GM20000 (cell line): ENCODE data around the gene MTA3.
"Not testable (repeated sequence)": the region's sequence is repeated elsewhere in the genome, so short reads cannot be mapped to it uniquely, and the experiment has no call there.

Experiments used
- DNase-seq: peaks from one replicate; pipeline ENCODE4 v3.0.0; 2012; ENCODE audit warnings: low spot score
- TF ChIP-seq, protein P1 (sequence below): IDR thresholded peaks from 2 replicates; pipeline ENCODE4 v1.5.1; 2012; ENCODE audit warnings: mild to moderate bottlenecking, control low read depth; ENCODE audit errors: extremely low read depth, missing control alignments

Gene MTA3

DNA sequence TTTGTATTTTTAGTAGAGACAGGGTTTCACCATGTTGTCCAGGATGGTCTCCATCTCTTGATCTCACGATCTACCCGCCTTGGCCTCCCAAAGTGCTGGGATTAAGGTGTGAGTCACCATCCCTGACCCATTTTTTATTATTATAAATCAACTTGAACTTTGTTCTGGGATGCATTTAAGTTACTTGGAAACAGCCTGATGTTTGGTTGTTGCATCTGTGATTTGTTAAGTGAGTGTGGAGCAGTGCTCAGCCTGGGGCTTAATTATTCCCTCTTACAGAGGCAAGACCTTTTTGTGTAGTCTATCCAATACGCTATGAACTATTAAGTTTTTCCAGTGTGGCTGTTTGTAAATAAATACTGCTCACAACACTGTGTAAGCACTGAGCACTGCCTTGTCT is 32.6 kb downstream of the MTA3 start:
- TF ChIP-seq, protein P1, sequence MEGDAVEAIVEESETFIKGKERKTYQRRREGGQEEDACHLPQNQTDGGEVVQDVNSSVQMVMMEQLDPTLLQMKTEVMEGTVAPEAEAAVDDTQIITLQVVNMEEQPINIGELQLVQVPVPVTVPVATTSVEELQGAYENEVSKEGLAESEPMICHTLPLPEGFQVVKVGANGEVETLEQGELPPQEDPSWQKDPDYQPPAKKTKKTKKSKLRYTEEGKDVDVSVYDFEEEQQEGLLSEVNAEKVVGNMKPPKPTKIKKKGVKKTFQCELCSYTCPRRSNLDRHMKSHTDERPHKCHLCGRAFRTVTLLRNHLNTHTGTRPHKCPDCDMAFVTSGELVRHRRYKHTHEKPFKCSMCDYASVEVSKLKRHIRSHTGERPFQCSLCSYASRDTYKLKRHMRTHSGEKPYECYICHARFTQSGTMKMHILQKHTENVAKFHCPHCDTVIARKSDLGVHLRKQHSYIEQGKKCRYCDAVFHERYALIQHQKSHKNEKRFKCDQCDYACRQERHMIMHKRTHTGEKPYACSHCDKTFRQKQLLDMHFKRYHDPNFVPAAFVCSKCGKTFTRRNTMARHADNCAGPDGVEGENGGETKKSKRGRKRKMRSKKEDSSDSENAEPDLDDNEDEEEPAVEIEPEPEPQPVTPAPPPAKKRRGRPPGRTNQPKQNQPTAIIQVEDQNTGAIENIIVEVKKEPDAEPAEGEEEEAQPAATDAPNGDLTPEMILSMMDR, result no peak

DNA sequence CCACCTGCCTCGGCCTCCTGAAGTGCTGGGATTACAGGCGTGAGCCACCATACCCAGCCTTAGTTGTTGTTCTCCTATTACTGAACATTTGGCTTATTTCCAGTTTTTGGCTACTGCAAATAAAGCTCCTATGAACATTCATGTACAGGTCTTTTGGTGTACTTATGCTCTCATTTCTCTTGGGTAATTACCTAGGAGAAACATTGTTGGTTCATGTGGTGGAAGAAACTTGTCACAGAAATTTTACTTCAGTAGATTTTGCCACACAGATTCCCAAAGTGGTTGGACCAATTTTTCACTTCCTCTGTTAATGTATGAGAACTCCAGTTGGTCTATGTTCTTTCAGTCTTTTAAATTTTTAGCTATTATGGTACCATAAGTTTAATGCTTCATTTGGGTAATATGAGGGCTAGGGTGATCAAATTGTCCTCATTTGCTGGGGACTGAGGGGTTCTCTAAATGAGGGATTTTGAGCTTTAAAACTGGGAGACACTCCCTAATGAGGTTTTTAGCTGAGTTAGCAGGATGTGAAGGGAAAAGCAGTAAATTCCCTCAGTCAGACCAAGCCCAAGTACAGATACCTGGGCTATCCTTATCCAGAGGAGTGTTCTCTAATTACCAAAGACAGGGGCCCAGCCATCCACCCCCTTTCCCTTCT is 33.9 kb downstream of the MTA3 start:
- DNase-seq, result no peak
- TF ChIP-seq, protein P1, result no peak

More for the DNA sequence above, 32.6 kb downstream of the MTA3 start:
- no peak for DNase-seq

DNA sequence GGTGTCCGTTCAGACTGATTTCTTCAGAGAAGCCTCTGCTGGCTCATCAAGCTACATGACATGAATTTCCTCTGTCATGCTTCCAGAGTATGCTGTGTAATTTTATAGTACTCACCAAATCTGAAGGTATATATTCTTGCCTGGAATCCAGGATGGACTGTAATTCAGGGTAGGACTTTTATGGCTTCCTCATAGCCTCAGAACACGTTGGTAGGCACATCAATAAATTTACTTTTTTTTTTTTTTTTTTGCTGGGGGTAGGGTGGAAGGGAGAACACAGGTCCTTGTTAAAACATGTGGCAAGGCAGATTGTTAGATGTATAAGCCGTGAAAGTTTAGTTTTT is 34.4 kb downstream of the MTA3 start:
- TF ChIP-seq, protein P1, result no peak
- no peak for DNase-seq

DNA sequence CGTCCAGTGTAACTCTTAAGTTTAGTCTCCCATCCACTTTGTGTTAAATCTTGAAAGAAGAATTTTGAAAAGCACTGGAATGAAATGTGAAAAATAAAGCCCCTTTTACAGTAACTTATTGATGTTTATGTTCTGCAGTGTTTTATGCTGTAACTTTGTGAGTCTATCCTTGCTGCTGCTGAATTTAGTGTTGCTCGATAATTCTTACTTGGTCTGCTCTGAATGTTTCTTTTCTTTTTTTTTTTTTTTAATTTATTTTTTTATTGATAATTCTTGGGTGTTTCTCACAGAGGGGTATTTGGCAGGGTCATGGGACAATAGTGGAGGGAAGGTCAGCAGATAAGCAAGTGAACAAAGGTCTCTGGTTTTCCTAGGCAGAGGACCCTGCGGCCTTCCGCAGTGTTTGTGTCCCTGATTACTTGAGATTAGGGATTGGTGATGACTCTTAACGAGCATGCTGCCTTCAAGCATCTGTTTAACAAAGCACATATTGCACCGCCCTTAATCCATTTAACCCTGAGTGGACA is 36.0 kb downstream of the MTA3 start:
- DNase-seq, result not testable (repeated sequence)

DNA sequence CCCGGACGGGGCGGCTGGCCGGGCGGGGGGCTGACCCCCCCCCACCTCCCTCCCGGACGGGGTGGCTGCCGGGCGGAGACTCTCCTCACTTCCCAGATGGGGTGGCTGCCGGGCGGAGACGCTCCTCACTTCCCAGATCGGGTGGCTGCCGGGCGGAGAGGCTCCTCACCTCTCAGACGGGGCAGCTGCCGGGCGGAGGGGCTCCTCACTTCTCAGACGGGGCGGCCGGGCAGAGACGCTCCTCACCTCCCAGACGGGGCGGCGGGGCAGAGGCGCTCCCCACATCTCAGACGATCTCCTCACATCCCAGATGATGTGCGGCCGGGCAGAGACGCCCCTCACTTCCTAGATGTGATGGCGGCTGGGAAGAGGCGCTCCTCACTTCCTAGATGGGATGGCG is 37.7 kb downstream of the MTA3 start:
- not testable (repeated sequence) for DNase-seq

DNA sequence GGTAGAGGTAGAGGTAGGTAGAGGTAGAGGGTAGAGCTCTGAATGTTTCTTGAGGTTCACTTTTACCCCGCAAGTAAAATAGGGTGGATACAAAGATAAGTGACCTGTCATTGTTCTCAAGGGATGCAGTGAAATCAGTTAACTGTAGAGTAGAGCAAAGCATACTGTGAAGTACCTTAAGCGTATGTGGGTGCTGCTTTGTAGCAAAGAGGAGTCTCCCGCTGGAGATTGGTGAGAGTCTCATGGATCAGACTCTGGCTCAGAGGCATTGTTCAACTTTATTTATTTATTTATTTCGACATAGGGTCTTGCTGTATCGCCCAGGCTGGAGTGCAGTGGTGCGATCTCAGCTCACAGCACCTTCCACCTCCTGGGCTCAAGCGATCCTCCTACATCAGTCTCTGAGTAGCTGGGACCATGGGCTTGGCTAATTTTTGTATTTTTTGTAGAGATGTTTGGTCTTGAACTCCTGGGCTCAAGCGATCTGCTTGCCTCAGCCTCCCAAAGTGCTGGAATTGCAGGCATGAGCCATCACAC is 38.7 kb downstream of the MTA3 start:
- DNase-seq, result no peak
- TF ChIP-seq, protein P1, result no peak

DNA sequence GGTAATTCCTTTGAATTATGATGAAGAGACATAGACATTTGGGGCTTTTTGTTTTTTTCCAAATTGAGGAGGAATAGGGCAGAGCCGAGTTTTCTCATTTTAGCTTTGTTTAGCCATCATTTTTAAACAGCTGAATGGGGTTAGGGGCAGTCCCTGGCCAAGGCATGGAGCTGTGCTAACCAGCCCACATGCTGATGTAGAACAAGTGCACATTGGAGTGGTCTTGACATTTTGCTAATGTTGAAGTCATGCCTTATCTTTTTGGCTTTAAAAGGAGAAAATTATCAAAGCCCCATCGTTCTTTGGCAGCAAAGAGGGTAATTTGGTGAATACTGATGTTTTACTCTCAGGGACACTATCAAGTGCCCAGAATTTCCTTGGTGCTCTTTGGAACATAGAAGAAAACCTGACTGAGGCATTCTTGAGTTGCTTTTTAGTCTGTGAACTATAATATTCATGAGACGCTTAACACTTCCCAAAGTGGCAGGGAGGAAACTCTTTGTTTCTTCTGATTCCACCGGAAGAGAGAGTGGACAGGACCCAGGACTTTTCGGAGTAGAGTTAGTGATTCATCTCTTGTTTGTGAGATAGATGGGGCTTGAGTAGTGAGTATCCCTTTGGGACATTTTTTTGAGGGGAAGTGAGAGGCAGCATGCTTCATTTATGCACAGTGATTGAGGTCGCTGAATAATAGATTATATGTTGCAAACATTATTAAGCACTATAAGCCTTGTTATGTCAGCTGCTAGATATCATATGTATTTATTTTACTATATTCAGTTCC is 45.0 kb downstream of the MTA3 start:
- DNase-seq, result no peak
- TF ChIP-seq, protein P1, result no peak

DNA sequence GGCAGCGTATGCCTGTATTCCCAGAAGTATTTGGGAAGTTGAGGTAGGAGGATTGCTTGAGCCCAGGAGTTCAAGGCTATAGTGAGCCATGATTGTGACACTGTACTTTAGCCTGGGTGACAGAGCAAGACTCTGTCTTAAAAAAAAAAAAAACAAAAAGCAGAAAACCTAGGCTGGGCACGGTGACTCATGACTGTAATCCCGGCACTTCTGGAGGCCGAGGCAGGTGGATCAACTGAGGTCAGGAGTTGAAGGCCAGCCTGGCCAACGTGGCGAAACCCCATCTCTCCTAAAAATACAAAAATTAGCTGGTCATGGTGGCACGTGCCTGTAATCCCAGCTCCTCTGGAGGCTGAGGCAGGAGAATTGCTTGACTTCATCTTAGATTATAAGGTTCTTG is 46.4 kb downstream of the MTA3 start:
- TF ChIP-seq, protein P1, result no peak
- no peak for DNase-seq
